HuH-7 (cell line): ENCODE measurements around the gene SATB2.
A peak's percentile ranks its signal among the peaks of the same experiment; 100 is the strongest.

Experiments
- DNase-seq: peaks from one replicate; pipeline ENCODE4 v3.0.0; 2011; ENCODE audit warnings: low spot score

The SATB2 gene

DNA sequence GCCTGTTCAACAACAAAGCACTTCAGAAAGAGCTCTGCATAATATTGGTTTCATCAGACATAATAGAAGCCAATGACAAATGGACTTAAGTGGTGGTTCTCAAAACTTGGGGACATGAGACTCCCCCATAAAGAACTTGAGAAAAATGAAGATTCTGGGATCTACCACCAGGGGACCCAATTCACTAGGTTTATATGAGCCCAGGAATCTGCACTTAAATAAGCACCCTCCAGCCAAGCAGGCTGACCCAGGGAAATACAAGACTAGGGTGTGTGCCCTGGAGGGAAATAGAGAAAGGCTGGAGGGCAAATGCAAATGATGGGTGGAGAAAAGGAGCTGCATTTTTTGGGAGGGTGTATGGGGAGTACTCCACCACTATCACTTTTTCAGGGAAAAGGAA, 52.5 kb downstream of the SATB2 start:
- no peak for DNase-seq

DNA sequence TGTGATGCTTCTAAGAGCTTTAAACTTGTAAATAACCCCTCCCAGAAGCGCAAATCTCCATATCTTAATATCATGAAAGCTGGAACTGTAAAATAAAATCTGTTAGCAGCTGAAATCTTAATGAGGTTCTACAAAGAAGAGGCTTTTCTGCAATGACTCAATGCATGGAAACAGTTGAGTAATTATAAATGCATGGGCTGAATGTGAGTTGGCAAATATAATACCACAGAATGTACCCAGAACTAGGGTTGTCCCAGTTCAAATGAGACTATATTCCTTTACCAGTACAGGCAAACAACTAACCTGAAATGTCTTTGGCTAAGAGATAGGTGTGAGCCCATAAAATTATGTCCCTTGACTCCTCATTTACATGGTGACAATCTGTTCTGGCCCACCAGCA, 52.9 kb downstream of the SATB2 start:
- no peak for DNase-seq

GRCh38 chr2:199395311-199395710, 62.4 kb downstream of the SATB2 start:
- no peak for DNase-seq

DNA sequence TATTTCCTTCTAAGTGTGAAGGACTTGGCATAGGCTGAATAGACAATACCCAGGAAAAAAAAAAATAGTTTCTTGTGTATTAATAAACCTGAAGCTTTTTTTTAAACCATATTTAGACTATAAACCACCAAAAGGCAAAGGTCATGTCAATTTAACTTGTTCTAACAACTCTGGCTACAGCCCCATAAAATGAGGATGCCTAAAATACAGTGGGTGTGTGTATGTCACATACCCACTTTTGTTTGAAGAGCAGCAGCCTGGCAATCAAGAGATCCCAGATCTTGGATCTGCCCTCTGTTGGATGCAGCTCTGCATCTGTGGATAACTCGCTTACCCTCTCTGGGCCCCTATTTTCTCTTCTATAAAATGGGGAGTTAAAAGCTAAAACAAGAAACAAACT, 65.4 kb downstream of the SATB2 start:
- no peak for DNase-seq

GRCh38 chr2:199388728-199389268, 68.9 kb downstream of the SATB2 start:
- DNase-seq, result no peak

GRCh38 chr2:199384043-199384442, 73.7 kb downstream of the SATB2 start:
- DNase-seq, result no peak

GRCh38 chr2:199383021-199383420, 74.7 kb downstream of the SATB2 start:
- DNase-seq, result no peak

GRCh38 chr2:199382091-199382490, 75.6 kb downstream of the SATB2 start:
- no peak for DNase-seq

DNA sequence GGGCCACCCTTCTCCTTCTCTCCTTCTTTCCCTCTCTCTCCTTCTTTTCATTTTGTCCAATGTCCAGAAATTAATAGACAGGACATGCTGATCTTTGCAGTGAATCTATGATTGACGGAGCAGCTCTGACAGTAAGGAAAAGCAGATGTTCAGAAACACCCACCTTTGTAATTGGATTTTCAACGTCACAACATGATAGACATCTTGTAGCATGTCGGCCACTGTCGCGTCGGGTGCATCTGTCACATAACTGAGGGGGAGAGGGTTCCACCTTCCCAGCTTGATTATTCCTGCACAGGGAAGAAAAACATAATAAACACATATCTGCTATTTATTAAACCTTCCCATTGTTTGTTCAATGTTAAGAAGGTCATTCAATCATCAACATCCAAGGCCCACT, 76.2 kb downstream of the SATB2 start:
- no peak for DNase-seq

GRCh38 chr2:199378948-199379650, 78.6 kb downstream of the SATB2 start:
- DNase-seq, result no peak

- no peak for DNase-seq
These were observed 87.5 kb downstream of the SATB2 start for GRCh38 chr2:199370150-199370780.

- DNase-seq, result peak; percentile 19
These were observed 91.3 kb downstream of the SATB2 start for GRCh38 chr2:199366406-199366805.

DNA sequence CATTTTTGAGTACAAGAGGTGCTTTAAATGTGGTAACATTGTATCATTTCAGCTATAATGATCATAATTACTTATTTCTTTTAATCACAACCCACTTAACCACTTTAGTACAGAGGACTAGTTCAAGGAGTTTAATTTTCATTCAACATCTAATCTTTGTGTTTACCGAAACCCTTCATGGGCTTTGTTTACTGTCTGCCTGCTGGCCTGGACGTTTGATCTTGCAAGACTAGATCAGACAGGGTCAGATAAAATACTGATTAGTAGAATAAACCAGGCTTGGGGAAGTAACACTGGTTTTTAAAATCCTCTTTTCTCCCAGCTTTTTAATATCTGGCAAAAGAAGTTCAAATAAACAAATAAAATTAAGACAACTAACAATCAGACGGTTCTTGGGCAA, 93.6 kb downstream of the SATB2 start:
- DNase-seq, result no peak

- DNase-seq, result no peak
These were observed 101.3 kb downstream of the SATB2 start for GRCh38 chr2:199356412-199356811.

- no peak for DNase-seq
These were observed 108.9 kb downstream of the SATB2 start for GRCh38 chr2:199348871-199349270.

DNA sequence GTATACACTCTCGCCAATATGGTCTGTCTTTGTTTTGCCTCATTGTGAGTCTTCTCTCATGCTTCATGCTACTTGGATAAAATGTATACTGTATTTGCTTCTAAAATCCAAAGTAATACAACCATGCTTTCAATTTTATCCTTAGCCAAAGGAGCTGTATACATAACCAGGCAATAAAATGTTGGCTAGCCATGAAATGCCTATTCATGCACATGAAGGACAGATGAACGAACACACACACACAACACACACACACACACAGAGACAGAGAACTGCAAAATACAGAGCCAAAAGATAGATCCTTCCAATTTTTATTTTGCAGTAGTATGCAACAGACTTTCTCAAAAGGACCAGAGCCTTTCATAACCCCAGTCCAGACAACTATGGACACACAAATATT, 113.7 kb downstream of the SATB2 start:
- no peak for DNase-seq

DNA sequence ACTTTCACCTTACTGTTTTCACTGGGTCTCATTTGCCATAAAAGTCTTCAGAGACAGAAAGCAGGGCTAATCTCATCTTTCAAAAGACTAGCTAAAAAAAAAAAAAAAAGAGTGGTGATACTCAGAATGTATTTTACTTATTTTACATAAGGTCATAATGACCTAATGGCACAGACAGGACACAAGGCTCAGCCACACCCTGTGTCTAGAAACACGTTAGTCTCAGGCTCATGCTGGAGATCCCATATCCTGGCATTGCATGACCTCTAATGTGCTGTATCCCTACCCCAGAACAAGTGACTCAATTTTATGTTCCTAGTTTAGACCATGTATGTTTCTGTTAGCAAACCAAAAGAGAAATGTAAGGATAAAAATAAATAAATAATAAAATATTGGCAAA, 115.4 kb downstream of the SATB2 start:
- no peak for DNase-seq

GRCh38 chr2:199341123-199341522, 116.6 kb downstream of the SATB2 start:
- DNase-seq, result no peak

DNA sequence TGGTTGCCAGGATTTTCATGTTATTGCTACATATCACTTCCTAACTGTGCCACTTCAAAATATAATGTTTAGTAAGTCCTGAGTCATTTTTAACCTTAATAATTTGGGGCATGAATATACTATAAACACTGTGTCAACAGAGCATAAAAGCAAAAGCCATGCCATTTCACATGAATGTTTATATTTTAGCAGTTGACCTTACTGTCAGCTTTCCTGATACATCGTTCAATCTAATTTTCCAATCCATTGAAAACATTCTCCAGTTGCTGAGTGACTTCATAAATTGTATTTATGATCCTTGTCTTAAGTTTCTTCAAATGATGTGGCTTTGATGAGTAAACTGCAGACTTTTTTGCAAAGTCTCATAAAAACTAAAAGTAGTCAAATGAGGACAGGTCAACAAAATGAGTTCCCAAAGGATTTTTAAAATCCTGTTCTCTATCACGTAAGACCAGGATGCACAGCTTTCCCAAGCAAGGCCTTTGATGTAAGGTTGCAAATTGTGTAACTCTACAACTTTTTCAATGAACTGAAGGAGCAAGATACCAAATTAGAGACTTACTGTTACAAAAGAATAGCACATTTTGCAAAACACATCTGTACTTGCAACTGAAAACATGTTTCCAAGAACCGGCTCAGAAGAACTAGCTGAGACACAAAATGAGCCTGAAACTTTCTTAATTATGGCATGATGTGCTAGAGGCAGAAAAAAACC, 117.7 kb downstream of the SATB2 start:
- no peak for DNase-seq

DNA sequence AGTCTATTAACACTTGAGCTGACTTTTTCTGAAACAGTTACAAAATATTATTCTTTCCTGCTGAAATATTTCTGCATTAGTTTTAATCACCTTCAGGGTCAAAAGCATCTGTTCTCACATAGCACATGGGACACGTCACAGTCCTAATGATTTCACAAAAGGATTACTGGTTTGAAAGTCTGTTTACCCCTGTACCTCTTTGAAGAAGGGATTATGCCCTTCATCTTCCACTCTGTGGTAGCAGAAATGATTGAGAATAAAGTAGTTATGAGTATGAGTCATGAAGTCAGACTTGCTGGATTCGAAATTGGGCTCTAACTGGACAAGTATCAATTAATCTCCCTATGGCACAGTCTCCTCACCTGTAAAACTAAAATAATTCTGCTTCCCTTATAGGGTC, 121.2 kb downstream of the SATB2 start:
- DNase-seq, result no peak

GRCh38 chr2:199335502-199335901, 122.2 kb downstream of the SATB2 start:
- DNase-seq, result no peak

- no peak for DNase-seq
These were observed 128.3 kb downstream of the SATB2 start for GRCh38 chr2:199329466-199329865.

DNA sequence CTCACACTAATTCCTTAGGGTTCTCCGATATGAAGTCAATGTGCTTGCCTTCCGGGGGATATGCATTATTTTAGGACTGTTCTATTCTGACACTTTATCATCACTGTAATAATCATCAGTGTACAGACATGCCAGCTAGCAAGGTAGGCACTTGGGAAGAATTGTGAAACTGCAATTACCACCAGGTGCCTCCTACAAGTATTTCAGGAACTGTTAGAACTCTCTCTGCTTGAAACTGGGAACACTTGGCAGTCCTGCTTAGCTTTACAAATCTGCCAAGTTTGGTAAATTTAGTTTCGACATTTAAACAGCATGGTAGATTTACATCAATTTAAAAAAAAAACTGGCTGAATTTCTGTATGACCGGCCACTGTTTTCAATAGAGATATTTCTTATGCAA, 128.7 kb downstream of the SATB2 start:
- no peak for DNase-seq
